DND-41 (cell line): Measurements from ENCODE around the gene C5.

Source experiments
- ATAC-seq: fragments of 200-7000 bp; cut with Tn5 transposase; 3 replicates; pipeline ENCODE4 v1.9.1; 2021; ENCODE audit warnings: low read depth; ENCODE audit not compliant: insufficient read depth
- DNase-seq: peaks from one replicate; pipeline ENCODE4 v3.0.0-alpha.2; 2020
- H2AFZ ChIP-seq: 2 replicates; pipeline ENCODE4 v1.6.0; 2012; ENCODE audit warnings: low read depth, low read length
- H3K27ac ChIP-seq: 2 replicates; pipeline ENCODE4 v1.5.1; 2012; ENCODE audit warnings: low read length, inconsistent platforms
- H3K27me3 ChIP-seq: fragments of 200-600 bp; sonication (generic); 2 replicates; pipeline ENCODE4 v1.6.0; 2012; ENCODE audit warnings: low read length, mild to moderate bottlenecking, inconsistent platforms; ENCODE audit not compliant: insufficient read depth, poor library complexity
- H3K36me3 ChIP-seq: 2 replicates; pipeline ENCODE4 v1.5.1; 2012; ENCODE audit warnings: low read length, inconsistent platforms; ENCODE audit not compliant: insufficient read depth
- H3K4me1 ChIP-seq: 2 replicates; pipeline ENCODE4 v1.5.1; 2012; ENCODE audit warnings: mild to moderate bottlenecking, low read length; ENCODE audit not compliant: insufficient read depth
- H3K4me2 ChIP-seq: 2 replicates; pipeline ENCODE4 v1.6.0; 2012; ENCODE audit warnings: mild to moderate bottlenecking, moderate library complexity, low read length, inconsistent platforms; ENCODE audit not compliant: insufficient read depth
- H3K4me3 ChIP-seq, 2 experiments: fragments of 200-600 bp in 1 of 2; shearing (Covaris generic) in 1 of 2; 2 replicates each; pipeline ENCODE4 v1.5.1; 2012 to 2016; ENCODE audit warnings: inconsistent platforms in 2 of 2, low read length in 2 of 2, mild to moderate bottlenecking in 2 of 2, low read depth in 1 of 2, moderate library complexity in 1 of 2
- H3K79me2 ChIP-seq: 2 replicates; pipeline ENCODE4 v1.6.0; 2012; ENCODE audit warnings: low read length, inconsistent platforms; ENCODE audit not compliant: insufficient read depth
- H3K9ac ChIP-seq: 2 replicates; pipeline ENCODE4 v1.6.0; 2012; ENCODE audit warnings: low read depth, mild to moderate bottlenecking, inconsistent platforms, low read length, moderate library complexity
- H3K9me3 ChIP-seq: 2 replicates; pipeline ENCODE4 v1.5.1; 2012; ENCODE audit warnings: low read length, moderate library complexity, mild to moderate bottlenecking, inconsistent platforms; ENCODE audit not compliant: insufficient read depth, severe bottlenecking
- H4K20me1 ChIP-seq: 2 replicates; pipeline ENCODE4 v1.6.0; 2012; ENCODE audit warnings: low read length; ENCODE audit not compliant: insufficient read depth
- EZH2 ChIP-seq: IDR thresholded peaks from 3 replicates; pipeline ENCODE4 v1.6.1; 2012; ENCODE audit warnings: borderline replicate concordance, low read depth, mild to moderate bottlenecking, moderate library complexity, low read length, inconsistent platforms; ENCODE audit not compliant: severe bottlenecking
- TF ChIP-seq, protein P1 (sequence below): IDR thresholded peaks from 2 replicates; pipeline ENCODE4 v1.5.1; 2012; ENCODE audit warnings: borderline replicate concordance, low read length, moderate library complexity, mild to moderate bottlenecking; ENCODE audit not compliant: poor library complexity, severe bottlenecking; ENCODE audit errors: extremely low read depth

The C5 gene

DNA sequence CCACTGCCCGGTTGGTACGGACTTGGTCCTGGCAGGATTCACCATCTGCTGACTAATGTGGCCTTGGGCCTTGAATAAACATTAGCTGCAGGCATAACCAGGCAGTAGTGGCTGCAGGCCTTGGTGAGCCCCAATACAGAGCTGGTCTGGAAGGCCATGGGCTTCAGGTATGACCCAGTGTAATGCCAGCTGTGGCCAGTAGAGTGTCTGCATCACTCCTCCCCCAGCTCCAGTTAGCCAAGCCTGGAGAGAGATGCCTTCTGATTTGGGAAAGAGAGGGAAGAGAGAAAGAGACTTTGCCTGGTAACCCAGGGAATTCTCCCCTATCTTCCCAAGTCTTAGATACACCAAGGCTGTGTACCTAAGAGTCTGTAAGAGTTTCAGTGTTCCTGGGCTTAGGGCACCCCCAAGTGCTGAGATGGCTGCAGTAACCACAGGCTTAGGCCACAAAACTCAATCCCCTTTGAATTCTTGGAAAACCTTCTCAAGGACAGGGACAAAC lies 5.6 kb upstream of the C5 start:
- no peaks in the 10 kb centered on the region for H3K79me2 ChIP-seq
- DNase-seq (no peak), ATAC-seq (peak; percentile 55; the same call in 1 of the 3 replicates)
- H3K9ac ChIP-seq: no peak overlapping the region
- H2AFZ ChIP-seq: no peak overlapping the region
- H3K27me3 ChIP-seq: no peaks in the 10 kb centered on the region
- no peak overlapping the region for H3K4me3 ChIP-seq
- no peak overlapping the region for H3K4me2 ChIP-seq
- no peaks in the 10 kb centered on the region for H3K9me3 ChIP-seq
- H3K36me3 ChIP-seq: no peaks in the 10 kb centered on the region
- no peak overlapping the region for H3K27ac ChIP-seq
- no peaks in the 10 kb centered on the region for H4K20me1 ChIP-seq
- no peaks in the 10 kb centered on the region for H3K4me1 ChIP-seq
- TF ChIP-seq EZH2: no peak
- TF ChIP-seq, protein P1, sequence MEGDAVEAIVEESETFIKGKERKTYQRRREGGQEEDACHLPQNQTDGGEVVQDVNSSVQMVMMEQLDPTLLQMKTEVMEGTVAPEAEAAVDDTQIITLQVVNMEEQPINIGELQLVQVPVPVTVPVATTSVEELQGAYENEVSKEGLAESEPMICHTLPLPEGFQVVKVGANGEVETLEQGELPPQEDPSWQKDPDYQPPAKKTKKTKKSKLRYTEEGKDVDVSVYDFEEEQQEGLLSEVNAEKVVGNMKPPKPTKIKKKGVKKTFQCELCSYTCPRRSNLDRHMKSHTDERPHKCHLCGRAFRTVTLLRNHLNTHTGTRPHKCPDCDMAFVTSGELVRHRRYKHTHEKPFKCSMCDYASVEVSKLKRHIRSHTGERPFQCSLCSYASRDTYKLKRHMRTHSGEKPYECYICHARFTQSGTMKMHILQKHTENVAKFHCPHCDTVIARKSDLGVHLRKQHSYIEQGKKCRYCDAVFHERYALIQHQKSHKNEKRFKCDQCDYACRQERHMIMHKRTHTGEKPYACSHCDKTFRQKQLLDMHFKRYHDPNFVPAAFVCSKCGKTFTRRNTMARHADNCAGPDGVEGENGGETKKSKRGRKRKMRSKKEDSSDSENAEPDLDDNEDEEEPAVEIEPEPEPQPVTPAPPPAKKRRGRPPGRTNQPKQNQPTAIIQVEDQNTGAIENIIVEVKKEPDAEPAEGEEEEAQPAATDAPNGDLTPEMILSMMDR: peak; percentile 45

DNA sequence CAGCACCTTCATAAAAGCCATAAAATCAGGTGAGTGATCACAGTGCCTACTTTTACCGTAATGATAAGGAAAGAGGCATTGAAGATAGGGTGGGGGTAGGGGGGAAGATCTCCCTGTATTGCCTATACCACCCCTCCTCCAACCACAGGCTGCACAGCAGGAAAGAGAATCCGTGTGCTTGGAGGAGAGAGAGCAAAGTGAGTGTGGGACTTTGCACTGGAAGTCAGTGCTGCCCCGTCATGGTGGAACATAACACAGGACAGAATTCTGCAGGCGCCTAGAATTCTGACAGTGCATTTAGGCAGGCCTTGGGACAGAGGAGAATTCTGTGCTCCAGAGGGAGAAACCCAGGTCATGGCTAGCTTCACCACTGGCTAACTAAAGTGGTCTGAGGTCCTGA lies 3.5 kb upstream of the C5 start:
- Histone ChIP-seq H4K20me1 (no peaks in the 10 kb centered on the region), H3K9me3 (no peaks in the 10 kb centered on the region), H3K27me3 (no peaks in the 10 kb centered on the region), H3K4me3 (no peak overlapping the region), H3K4me1 (no peaks in the 10 kb centered on the region), H3K9ac (no peak overlapping the region), H2AFZ (no peak overlapping the region), H3K79me2 (no peaks in the 10 kb centered on the region), H3K27ac (no peak overlapping the region), H3K4me2 (no peak overlapping the region), H3K36me3 (no peaks in the 10 kb centered on the region)
- DNase-seq (no peak), ATAC-seq (no peak)
- TF ChIP-seq, protein P1: no peak
- no peak for TF ChIP-seq EZH2

DNA sequence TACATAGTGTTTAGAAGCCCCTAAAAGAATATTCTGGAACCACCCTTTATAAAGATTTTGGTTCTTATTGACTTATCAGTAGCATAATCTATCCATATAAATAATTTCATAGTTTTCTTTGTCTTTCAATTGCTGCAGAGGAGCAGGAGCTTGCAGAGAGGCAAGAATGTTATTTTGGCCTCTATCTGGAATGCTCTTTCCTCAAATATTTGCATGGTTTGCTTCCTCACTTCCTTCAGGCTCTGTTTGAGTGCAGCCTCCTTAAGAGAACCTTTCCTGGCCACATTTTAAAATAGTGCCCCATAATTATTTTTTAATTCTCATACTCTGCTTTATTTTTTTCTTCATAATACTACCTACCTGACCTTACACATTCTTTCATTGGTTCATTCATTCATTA lies 1.5 kb downstream of the C5 start:
- Histone ChIP-seq H3K27me3 (no peaks in the 10 kb centered on the region), H3K79me2 (no peaks in the 10 kb centered on the region), H3K4me1 (no peaks in the 10 kb centered on the region), H3K27ac (no peak overlapping the region), H3K9me3 (no peaks in the 10 kb centered on the region), H3K9ac (no peak overlapping the region), H4K20me1 (no peaks in the 10 kb centered on the region), H3K4me3 (no peak overlapping the region), H3K4me2 (no peak overlapping the region), H2AFZ (no peak overlapping the region), H3K36me3 (no peaks in the 10 kb centered on the region)
- ATAC-seq: no peak
- DNase-seq: no peak
- TF ChIP-seq EZH2: no peak
- TF ChIP-seq, protein P1: no peak

DNA sequence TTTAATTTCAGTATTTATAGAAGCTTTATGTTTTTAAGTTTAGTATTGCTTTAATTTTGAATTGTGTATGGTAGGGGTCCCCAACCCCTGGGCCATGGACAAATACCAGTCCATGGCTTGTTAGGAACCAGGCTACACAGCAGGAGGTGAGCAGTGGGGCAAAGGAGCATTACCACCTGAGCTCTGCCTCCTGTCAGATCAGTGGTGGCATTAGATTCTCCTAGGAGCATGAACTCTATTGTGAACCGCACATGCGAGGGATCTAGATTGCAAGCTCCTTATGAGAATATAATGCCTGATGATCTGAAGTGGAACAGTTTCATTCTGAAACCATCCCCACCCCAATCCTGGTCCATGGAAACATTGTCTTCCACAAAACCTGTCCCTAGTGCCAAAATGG lies 1.9 kb downstream of the C5 start:
- ATAC-seq: no peak
- Histone ChIP-seq H2AFZ (no peak overlapping the region), H3K4me1 (no peaks in the 10 kb centered on the region), H3K36me3 (no peaks in the 10 kb centered on the region), H3K27ac (no peak overlapping the region), H3K9me3 (no peaks in the 10 kb centered on the region), H3K27me3 (no peaks in the 10 kb centered on the region), H3K79me2 (no peaks in the 10 kb centered on the region), H3K4me2 (no peak overlapping the region), H3K4me3 (no peak overlapping the region), H4K20me1 (no peaks in the 10 kb centered on the region), H3K9ac (no peak overlapping the region)
- no peak for DNase-seq
- TF ChIP-seq, protein P1: no peak
- TF ChIP-seq EZH2: no peak
